ENCODE results near the gene LCAT.

LCAT gene

GRCh38 chr16:67989322-67990017 lies 45.5 kb upstream of the LCAT start:
- Histone ChIP-seq H3K27ac (no peak overlapping the region), H3K79me2 (no peaks in the 10 kb centered on the region), H3K4me1 (no peaks in the 10 kb centered on the region), H3K27me3 (ENCODE audit: control insufficient read depth, insufficient read depth, low read length) (no peaks in the 10 kb centered on the region), H3K36me3 (ENCODE audit: control insufficient read depth, insufficient read depth, low read length) (no peaks in the 10 kb centered on the region), H3K9me3 (ENCODE audit: control insufficient read depth, low read length) (no peaks in the 10 kb centered on the region), H2AFZ (no peak overlapping the region), H3K9ac (no peak overlapping the region), H3K4me3 (ENCODE audit: low read depth, low read length) (no peak overlapping the region), H3K4me2 (ENCODE audit: low read length) (no peak overlapping the region)
- TF ChIP-seq CTCF (IDR thresholded peaks at IDR 0.05) = no peak

- no peak overlapping the region for H2AFZ ChIP-seq
- H3K4me3 ChIP-seq (ENCODE audit: low read depth, low read length) = no peak overlapping the region
- no peak for TF ChIP-seq CTCF (IDR thresholded peaks at IDR 0.05)
- H3K9me3 ChIP-seq (ENCODE audit: control insufficient read depth, low read length) = no peaks in the 10 kb centered on the region
- no peak overlapping the region for H3K4me2 ChIP-seq (ENCODE audit: low read length)
- H3K79me2 ChIP-seq = no peaks in the 10 kb centered on the region
- no peak overlapping the region for H3K9ac ChIP-seq
- H3K27me3 ChIP-seq (ENCODE audit: control insufficient read depth, insufficient read depth, low read length) = no peaks in the 10 kb centered on the region
- no peaks in the 10 kb centered on the region for H3K36me3 ChIP-seq (ENCODE audit: control insufficient read depth, insufficient read depth, low read length)
- no peaks in the 10 kb centered on the region for H3K4me1 ChIP-seq
- no peak overlapping the region for H3K27ac ChIP-seq
Measured at GRCh38 chr16:67988675-67989074, 44.8 kb upstream of the LCAT start.

GRCh38 chr16:67987460-67988160 lies 43.7 kb upstream of the LCAT start:
- no peaks in the 10 kb centered on the region for H3K9me3 ChIP-seq (ENCODE audit: control insufficient read depth, low read length)
- H3K4me2 ChIP-seq (ENCODE audit: low read length) = no peak overlapping the region
- H2AFZ ChIP-seq = peak overlapping the region; percentile 33
- no peaks in the 10 kb centered on the region for H3K79me2 ChIP-seq
- no peaks in the 10 kb centered on the region for H3K27me3 ChIP-seq (ENCODE audit: control insufficient read depth, insufficient read depth, low read length)
- H3K9ac ChIP-seq = no peak overlapping the region
- peak overlapping the region; percentile 57 for H3K27ac ChIP-seq
- no peaks in the 10 kb centered on the region for H3K4me1 ChIP-seq
- no peaks in the 10 kb centered on the region for H3K36me3 ChIP-seq (ENCODE audit: control insufficient read depth, insufficient read depth, low read length)
- no peak overlapping the region for H3K4me3 ChIP-seq (ENCODE audit: low read depth, low read length)
- TF ChIP-seq CTCF (IDR thresholded peaks at IDR 0.05) = no peak

GRCh38 chr16:67986949-67987348 lies 43.0 kb upstream of the LCAT start:
- Histone ChIP-seq H3K9ac (no peak overlapping the region), H3K4me1 (no peaks in the 10 kb centered on the region), H3K4me3 (ENCODE audit: low read depth, low read length) (no peak overlapping the region), H3K4me2 (ENCODE audit: low read length) (no peak overlapping the region), H3K27me3 (ENCODE audit: control insufficient read depth, insufficient read depth, low read length) (no peaks in the 10 kb centered on the region), H3K27ac (no peak overlapping the region), H3K9me3 (ENCODE audit: control insufficient read depth, low read length) (no peaks in the 10 kb centered on the region), H2AFZ (no peak overlapping the region), H3K36me3 (ENCODE audit: control insufficient read depth, insufficient read depth, low read length) (no peaks in the 10 kb centered on the region), H3K79me2 (no peaks in the 10 kb centered on the region)
- TF ChIP-seq CTCF (IDR thresholded peaks at IDR 0.05) = no peak
